ENCODE data around the gene GTPBP2. TPM values are rescaled to one million over a fixed set of nuclear protein-coding genes. Genes with fewer than 3 reads are reported as not detected.

GTPBP2 gene
- total and polyA plus RNA-seq, 2 of the 4 experiments (the other 2 are of a cell fraction): 38.4 to 86.6 TPM

GRCh38 chr6:43609402-43609801 is 19.7 kb downstream of the GTPBP2 start:
- no peak overlapping the region for H3K9ac ChIP-seq (ENCODE audit: low read depth, low read length)
- H4K20me1 ChIP-seq (ENCODE audit: insufficient read depth, low read length): peaks cover 4% of the 10 kb centered on the region; the same call in 1 of the 2 replicates
- no peak overlapping the region for H2BK20ac ChIP-seq (ENCODE audit: low read depth, low read length)
- H4K5ac ChIP-seq (ENCODE audit: low read depth, low read length): no peak overlapping the region
- dilution Hi-C loops (cut with HindIII; ENCODE audit: low sequenced_read_pairs, unreplicated experiment) (no loop called here), intact Hi-C loops (cut with micrococcal nuclease) (loop anchor here (1.0 kb wide), 1 partner anchor 164 kb away; no protein-coding TSS in a partner anchor), in situ Hi-C loops (cut with MboI; ENCODE audit: low sequenced_read_pairs) (loop anchor here (10.0 kb wide), 1 partner anchor 465 kb away; no protein-coding TSS in a partner anchor)
- H2AK9ac ChIP-seq (replicated peaks; ENCODE audit: low read depth, low read length, poor library complexity): no peak overlapping the region
- CTCF ChIA-PET: interaction anchor here (1.4 kb wide), 1 partner anchor 469 kb away, joined by 6 read pairs; no protein-coding TSS in a partner anchor
- peaks cover 19% of the 10 kb centered on the region for H3K36me3 ChIP-seq (ENCODE audit: control insufficient read depth, insufficient read depth, low read length)
- H3K14ac ChIP-seq (replicated peaks; ENCODE audit: low read depth, low read length): no peak overlapping the region
- H2AFZ ChIP-seq (replicated peaks; ENCODE audit: low read length, poor library complexity): no peak overlapping the region
- POLR2A ChIA-PET (ENCODE audit: unreplicated experiment): no interaction called here
- H3K4me1 ChIP-seq (ENCODE audit: control insufficient read depth, insufficient read depth, low read length): no peaks in the 10 kb centered on the region
- no peak overlapping the region for H2BK5ac ChIP-seq (ENCODE audit: low read depth, low read length, poor library complexity, severe bottlenecking)
- ATAC-seq (ENCODE audit: low read depth) (peak; percentile 53), DNase-seq (peak; percentile 55)
- no peak overlapping the region for H4K8ac ChIP-seq (ENCODE audit: low read depth in 2 of 2, low read length in 2 of 2)
- H2BK15ac ChIP-seq (ENCODE audit: low read depth, low read length): no peak overlapping the region
- WGBS, 2 experiments (ENCODE audit: extremely low coverage in 2 of 2, insufficient read length in 1 of 2): no CpG with 5 or more reads among the region's 1 CpG
- H3K4ac ChIP-seq (ENCODE audit: low read depth, low read length): no peak overlapping the region
- H3K56ac ChIP-seq (ENCODE audit: extremely low read depth, insufficient read depth, low read length): no peak overlapping the region
- BruUV-seq (replicated peaks): no TSS peak
- H3K27me3 ChIP-seq (ENCODE audit: control insufficient read depth, insufficient read depth, low read length): no peaks in the 10 kb centered on the region
- no peak overlapping the region for H3K23ac ChIP-seq (ENCODE audit: low read depth, low read length)
- no peak overlapping the region for H2AK5ac ChIP-seq (ENCODE audit: low read depth, low read length)
- H3K4me2 ChIP-seq (ENCODE audit: low read depth, low read length): no peak overlapping the region
- no peaks in the 10 kb centered on the region for H3K9me3 ChIP-seq (ENCODE audit: control insufficient read depth, insufficient read depth, low read length)
- no peak overlapping the region for H3K18ac ChIP-seq (ENCODE audit: low read depth, low read length)
- no peak overlapping the region for H4K91ac ChIP-seq (ENCODE audit: insufficient read depth, low read depth, low read length)
- no peak overlapping the region for H3K27ac ChIP-seq (ENCODE audit: insufficient read depth, low read length)
- no peak overlapping the region for H2BK120ac ChIP-seq (ENCODE audit: low read depth, low read length)
- no peaks in the 10 kb centered on the region for H3K9me1 ChIP-seq (ENCODE audit: insufficient read depth, low read length)
- H3K79me1 ChIP-seq (ENCODE audit: low read depth in 1 of 2, low read length in 2 of 2): peaks cover 5 to 20% of the 10 kb centered on the region in 2 experiments
- H3K4me3 ChIP-seq (ENCODE audit: insufficient read depth, low read depth, low read length): no peak overlapping the region
- TF ChIP-seq RAD21 (IDR thresholded peaks at IDR 0.05; ENCODE audit: low read length) (no peak), SMC3 (IDR thresholded peaks at IDR 0.05; ENCODE audit: low read depth, low read length) (no peak), CTCF (conservative IDR thresholded peaks at IDR 0.05; ENCODE audit: low read depth, low read length) (no peak), NFE2L2 (IDR thresholded peaks at IDR 0.05; ENCODE audit: low read depth, low read length) (no peak), RCOR1 (IDR thresholded peaks at IDR 0.05; ENCODE audit: insufficient replicate concordance, low read length) (no peak), MAFK (IDR thresholded peaks at IDR 0.05; ENCODE audit: low read depth, low read length) (no peak), POLR2A (IDR thresholded peaks at IDR 0.05; ENCODE audit: low read depth, low read length) (no peak), MXI1 (IDR thresholded peaks at IDR 0.05; ENCODE audit: borderline replicate concordance, low read depth, low read length) (no peak), ELK1 (IDR thresholded peaks at IDR 0.05; ENCODE audit: borderline replicate concordance, low read depth, low read length) (no peak), USF2 (IDR thresholded peaks at IDR 0.05; ENCODE audit: low read depth, low read length) (no peak), BHLHE40 (IDR thresholded peaks at IDR 0.05; ENCODE audit: low read depth, low read length) (no peak), MAZ (IDR thresholded peaks at IDR 0.05; ENCODE audit: borderline replicate concordance, low read depth, low read length) (no peak), CEBPB (IDR thresholded peaks at IDR 0.05; ENCODE audit: low read depth, low read length) (no peak), FOS (IDR thresholded peaks at IDR 0.05; ENCODE audit: low read depth, low read length) (no peak), RFX5 (IDR thresholded peaks at IDR 0.05; ENCODE audit: low read depth, low read length) (no peak), CHD1 (IDR thresholded peaks at IDR 0.05; ENCODE audit: low read depth, low read length) (no peak)

All from IMR-90 (cell line).